NCI-H460 (cell line): ENCODE results near the gene EPS8L2. TPM values are rescaled to one million over a fixed set of nuclear protein-coding genes. Genes with fewer than 3 reads are reported as not detected.
A peak's percentile ranks its signal among the peaks of the same experiment; 100 is the strongest.
"Not testable (repeated sequence)": the region's sequence is repeated elsewhere in the genome, so short reads cannot be mapped to it uniquely, and the experiment has no call there.

ENCODE experiments used
- DNase-seq: peaks from one replicate; pipeline ENCODE4 v3.0.0-alpha.2; 2016; ENCODE audit warnings: low read depth; ENCODE audit errors: extremely low read depth
- total RNA-seq: library from RNA; depleted of rRNA; stranded (reverse); fragments of >200 nt; shearing (Covaris generic); gene quantifications from 2 replicates; pipeline ENCODE4 v1.2.3, GENCODE V29; 2014

Gene EPS8L2
- total RNA-seq, 1 experiment from 2014 or later: 12.8 TPM

GRCh38 chr11:688681-689080, 17.4 kb upstream of the EPS8L2 start:
- no peak for DNase-seq

- DNase-seq: no peak
These were observed 16.4 kb upstream of the EPS8L2 start for GRCh38 chr11:689625-690024.

- DNase-seq: not testable (repeated sequence)
These were observed 15.8 kb upstream of the EPS8L2 start for GRCh38 chr11:690244-690643.

DNA sequence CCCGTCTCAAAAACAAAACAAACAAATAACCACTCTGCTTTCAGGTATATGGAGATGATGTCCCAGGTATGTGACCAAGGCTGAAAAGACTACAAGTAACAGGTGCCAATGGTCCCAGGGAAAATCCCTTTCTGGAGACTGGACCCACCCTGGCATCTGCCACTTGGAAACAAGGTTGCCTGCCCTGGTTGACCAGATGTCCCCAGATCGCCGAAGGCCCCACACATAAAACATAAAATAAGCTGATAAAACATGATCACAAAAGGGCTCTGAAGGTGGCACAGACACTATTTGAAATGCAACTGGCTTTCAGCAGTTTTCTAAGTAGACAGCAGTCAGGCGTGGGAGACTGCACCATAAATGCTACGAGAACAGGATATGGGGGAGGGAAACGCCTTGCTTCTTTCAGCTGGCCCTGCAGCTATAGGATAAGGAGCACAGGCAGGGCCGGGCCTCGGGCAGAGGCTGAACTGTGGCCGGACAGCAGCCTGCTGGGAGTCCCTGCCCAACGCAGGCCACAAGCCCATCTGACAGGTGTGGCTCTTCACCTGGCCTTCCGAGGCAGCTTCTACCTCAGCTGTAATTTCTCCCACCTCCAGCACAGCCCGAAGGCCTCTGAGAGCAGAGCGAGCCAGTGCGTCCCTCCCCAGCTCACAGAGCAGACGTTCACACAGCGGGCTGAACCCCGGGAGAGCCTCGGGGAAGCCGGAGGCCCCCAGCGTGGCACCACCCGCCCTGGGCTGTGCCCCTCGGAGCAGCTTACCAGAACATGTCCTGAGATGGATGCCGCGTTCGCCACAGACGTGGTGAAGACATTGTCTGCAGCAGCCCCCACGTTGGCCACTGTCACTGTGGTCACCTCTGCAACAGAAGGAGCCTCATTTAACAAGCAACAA, 15.0 kb upstream of the EPS8L2 start:
- no peak for DNase-seq

DNA sequence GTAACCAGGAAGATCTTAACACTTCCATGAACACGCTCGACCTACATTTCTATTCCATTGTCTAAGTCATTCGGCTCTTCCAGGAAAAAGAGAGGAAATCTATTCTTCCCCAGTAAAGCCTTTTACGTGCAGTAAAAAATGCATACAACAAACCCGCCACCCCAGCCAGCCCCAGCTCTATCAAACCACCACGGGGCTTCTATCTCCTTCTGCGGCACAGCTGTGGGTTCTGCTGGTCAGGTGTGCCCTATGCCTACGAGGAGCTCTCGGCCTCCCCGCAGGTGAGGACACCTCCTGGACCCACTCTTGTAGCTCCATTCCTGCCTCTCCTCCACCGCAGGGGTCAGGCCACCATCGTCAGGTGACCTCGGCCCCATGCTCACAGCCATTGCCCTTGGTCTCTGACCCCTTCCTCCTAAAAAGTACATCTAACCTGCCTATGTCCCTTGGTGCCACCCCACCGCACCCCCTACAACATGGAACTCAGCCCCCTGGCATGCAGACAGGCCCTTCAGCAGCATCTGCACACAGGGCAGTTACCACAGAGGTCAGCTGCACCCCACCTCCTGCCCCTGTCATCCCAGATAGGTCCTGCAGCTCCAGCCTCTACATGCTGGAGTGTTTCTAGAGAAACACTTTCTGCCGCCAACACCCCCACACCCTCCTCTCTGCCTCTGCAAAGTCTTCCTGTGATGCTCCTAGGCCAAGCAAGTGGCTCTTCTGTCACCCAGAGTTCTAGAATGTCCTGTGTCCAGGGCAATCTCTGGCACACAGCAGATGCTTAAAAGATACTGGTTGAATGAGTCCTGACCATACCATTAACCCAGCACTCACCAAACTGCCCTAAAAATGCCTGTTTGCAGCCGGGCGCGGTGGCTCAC, 14.1 kb upstream of the EPS8L2 start:
- no peak for DNase-seq

DNA sequence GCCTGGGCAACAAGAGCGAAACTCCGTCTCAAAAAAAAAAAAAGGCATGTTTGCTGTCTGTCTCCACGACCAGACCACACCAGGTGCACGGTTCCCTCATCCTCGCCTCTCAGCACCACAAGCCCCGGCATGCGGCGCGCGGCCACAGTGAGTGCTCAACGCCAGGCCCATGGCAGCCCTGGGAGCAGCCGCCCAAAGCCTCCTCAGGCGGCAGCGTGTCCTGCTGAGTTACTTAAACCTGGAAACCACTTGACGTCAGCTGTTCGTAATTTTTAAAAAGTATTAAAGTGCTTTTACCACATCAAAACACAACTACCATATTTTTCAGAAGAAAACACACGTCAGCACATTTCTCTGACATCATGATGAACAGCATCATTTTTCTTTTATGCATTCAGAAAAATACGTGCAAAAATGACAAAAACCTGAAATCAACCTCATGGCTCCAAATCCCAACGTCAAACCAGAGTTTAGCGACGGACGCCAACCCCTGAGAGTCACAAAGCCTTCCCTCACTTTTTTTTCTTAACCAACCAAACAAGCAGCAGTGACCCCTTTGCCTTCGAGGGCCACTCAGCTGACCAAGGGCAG, 13.1 kb upstream of the EPS8L2 start:
- DNase-seq: no peak

- DNase-seq: no peak
These were observed 12.6 kb upstream of the EPS8L2 start for GRCh38 chr11:693415-693831.

DNA sequence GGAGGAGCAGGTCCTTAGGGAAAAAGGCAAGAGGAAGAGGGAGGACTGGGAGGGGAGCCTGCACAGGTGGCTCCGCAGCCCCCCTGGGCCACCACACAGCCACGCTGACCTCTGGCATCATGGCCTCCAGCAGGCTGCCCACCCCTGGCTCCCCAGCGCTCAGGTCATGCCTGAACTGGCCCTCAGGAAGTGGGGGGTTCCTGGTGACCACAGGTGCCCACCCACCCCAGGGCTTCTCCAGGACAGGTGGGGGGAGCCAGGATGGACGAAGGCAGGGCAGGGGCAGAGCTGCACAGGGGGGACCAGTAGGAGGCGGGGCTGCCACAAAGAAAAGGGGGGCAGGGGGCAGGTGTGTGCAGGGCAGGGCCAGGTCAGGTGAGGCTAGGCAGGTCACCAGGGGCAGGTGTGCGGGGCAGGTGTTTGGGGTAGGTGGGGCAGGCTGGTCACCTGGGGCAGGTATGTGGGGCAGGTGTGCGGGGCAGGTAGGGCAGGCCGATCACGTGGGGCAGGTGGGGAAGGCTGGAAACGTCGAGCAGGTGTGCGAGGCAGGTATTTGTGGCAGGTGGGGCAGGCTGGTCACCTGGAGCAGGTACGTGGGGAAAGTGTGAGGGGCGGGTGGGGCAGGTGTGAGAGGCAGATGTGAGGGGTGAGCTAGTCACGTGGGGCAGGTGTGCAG, 12.0 kb upstream of the EPS8L2 start:
- no peak for DNase-seq

GRCh38 chr11:694563-695287, 11.3 kb upstream of the EPS8L2 start, which contains the start of gene DEAF1:
Gene DEAF1, minus strand, starts transcription at chr11:695222. Its CDS starts 175 bp downstream, at chr11:695047.
- peak; percentile 94 for DNase-seq

DNA sequence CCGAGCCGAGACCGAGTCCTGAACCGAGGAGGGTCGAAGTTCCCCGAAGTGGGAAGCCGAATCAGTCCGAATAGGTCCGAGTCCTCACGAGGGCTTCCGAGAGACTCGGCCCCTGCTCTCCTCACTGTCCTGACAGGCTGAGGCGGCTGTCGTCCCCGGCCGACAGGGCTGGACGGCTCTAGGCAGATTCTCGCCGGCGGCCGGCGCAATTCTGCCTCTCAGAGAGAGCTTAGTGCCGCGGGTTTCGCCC, 10.8 kb upstream of the EPS8L2 start:
- DNase-seq: no peak

DNA sequence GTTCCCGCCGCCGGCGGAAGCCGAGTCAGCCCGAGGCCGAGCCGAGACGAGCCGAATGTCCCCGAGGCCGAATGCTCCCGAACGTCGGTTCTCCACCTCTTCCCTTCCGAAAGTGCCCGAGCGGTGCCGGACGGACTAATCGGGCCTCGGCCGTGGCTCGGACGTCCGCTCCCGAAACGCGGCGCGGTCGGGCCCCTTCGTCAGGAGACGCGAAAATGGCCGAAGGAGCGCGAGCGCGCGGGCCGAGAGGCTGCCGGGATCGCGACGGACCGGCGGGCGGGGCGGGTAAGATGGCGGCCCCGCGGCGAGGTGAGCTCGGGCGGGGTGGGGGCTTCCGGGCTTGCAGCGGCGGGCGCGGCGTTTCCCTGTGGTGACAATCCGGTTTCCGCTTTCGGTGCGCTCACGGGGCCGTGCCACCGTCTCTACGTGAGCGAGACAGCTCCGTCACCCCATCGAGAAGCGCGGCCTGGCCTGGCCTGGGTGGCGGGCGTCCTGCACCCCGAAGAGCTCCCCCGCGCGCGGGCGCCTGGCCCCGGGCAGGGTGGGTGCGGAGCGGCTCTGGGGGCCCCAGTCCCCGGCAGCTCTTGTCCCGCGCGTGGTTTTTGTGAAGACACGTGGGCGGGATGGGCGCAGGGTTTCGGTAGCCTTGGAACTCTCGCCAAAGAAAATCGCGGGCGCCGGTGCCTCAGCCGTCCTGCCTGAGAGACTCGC, 10.3 kb upstream of the EPS8L2 start, which contains the start of gene TMEM80:
Gene TMEM80 (plus strand): TSS at position 279 of the 711 bp plus-strand sequence. CDS start 12 bp downstream, at position 291.
- DNase-seq: peak; percentile 97

- DNase-seq: no peak
These were observed 9.0 kb upstream of the EPS8L2 start for GRCh38 chr11:696955-697491.

GRCh38 chr11:697811-698311, 8.2 kb upstream of the EPS8L2 start:
- no peak for DNase-seq

DNA sequence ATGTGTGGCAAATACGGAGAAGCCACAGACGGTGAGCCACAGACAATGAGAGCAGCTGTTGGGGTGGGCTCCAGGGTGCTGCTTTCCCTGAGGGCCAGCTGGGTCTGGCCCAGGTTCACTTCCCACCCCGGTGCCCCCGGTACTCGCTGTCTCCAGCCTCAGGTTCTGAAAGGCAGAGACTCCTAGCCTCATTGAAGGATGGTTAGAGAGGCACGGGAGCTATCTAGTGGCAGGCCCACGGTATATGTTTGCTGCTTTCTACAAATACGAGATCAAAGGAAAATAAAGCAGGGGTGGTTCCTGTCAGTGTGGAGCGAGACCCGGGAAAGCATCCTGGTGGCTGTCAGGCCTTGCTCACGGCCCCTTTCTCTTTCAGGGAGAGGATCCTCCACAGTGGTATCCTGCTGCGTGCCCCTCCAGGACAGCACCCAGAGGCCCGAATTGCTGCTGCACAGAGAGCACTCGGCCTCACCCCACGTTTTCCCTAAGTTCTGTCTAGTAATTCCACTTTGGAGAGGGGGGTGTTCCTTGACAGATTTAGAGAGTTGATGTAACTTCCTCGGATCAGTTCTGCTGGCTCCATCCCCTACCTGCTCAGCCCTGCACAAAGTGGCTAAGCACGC, 7.4 kb upstream of the EPS8L2 start:
- DNase-seq: no peak

- no peak for DNase-seq
These were observed 6.9 kb upstream of the EPS8L2 start for GRCh38 chr11:699116-699508.

DNA sequence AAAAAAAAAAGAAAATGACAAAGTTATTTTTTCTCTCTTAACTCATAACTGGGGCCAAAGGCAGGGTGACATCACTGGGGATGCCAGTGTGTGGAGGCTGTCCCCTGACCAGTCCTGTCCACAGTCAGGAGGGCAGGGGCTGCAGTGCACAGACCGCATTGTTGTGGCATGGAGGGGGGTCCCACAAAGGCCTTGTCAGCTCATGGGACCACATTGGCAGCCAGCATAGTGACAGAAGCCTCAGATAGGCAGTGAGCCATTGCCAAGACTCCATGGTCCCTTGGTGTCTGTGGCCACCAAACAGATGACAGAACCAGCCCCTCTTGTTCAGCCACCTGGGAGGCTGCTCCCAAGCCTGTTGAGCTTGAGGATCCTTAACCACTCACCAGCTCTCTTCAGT, 6.3 kb upstream of the EPS8L2 start:
- no peak for DNase-seq

- DNase-seq: no peak
These were observed 4.1 kb upstream of the EPS8L2 start for GRCh38 chr11:701741-702461.
